HCT116 (cell line): ENCODE measurements around the gene HNRNPA2B1. TPM values are rescaled to one million over a fixed set of nuclear protein-coding genes. Genes with fewer than 3 reads are reported as not detected.

Experiments
- ATAC-seq: fragments of 200-7000 bp; cut with Tn5 transposase; 2 replicates; pipeline ENCODE4 v1.9.1; 2020; ENCODE audit warnings: mild to moderate bottlenecking, moderate library complexity
- BruUV-seq: library from RNA; stranded (reverse); fragments of 400-500 nt; replicated peaks from 2 replicates; lab custom pipeline; 2021; lab: Mats Ljungman, UMichigan
- CTCF ChIA-PET: fragments of 300-600 bp; sonication (Branson Sonifier 250); formaldehyde crosslinking; loops from one replicate; lab custom pipeline; 2021; ENCODE audit warnings: antibody characterized with exemption; lab: Charles Lee
- POLR2A ChIA-PET: fragments of 300-600, 350-600 bp; sonication (Branson Sonifier 250); formaldehyde crosslinking; loops from one replicate; lab custom pipeline; 2021; ENCODE audit warnings: antibody characterized with exemption; lab: Charles Lee
- RAD21 ChIA-PET, 2 experiments: fragments of 300-600 bp; sonication (Branson Sonifier 250); formaldehyde crosslinking; loops; one replicate each; lab custom pipeline; 2023; ENCODE audit warnings: low total read pairs in 2 of 2; ENCODE audit not compliant: uncharacterized antibody in 2 of 2, unreplicated experiment in 2 of 2, low non-redundant PET in 1 of 2; lab: Charles Lee
- DNase-seq: peaks from one replicate; pipeline ENCODE4 v3.0.0-alpha.2; 2010; ENCODE audit warnings: low read depth, low spot score
- H2AFZ ChIP-seq: fragments of 200-600 bp; shearing (Covaris generic), sonication (generic); 2 replicates; pipeline ENCODE4 v1.6.1; 2017; ENCODE audit warnings: low read depth, mixed run types, mixed read lengths, antibody characterized with exemption, low read length; ENCODE audit not compliant: poor library complexity, severe bottlenecking
- H3K27ac ChIP-seq: 2 replicates; pipeline ENCODE4 v1.5.1; 2012; ENCODE audit warnings: low read depth, low read length
- H3K27me3 ChIP-seq: fragments of 200-600 bp; sonication (generic); 2 replicates; pipeline ENCODE4 v1.6.1; 2016; ENCODE audit warnings: mixed run types, low read length, mixed read lengths; ENCODE audit not compliant: insufficient read depth
- H3K36me3 ChIP-seq, 2 experiments: fragments of 200-500 bp in 1 of 2; fragments of 200-600 bp in 1 of 2; sonication (Bioruptor generic) in 1 of 2; sonication (generic) in 1 of 2; 2 replicates each; pipeline versions ENCODE4 v1.5.1 to v1.6.1; 2014 to 2016; ENCODE audit warnings: low read length in 2 of 2, inconsistent platforms in 1 of 2, mixed read lengths in 1 of 2, mixed run types in 1 of 2; ENCODE audit not compliant: insufficient read depth in 2 of 2, control insufficient read depth in 1 of 2
- H3K4me1 ChIP-seq, 2 experiments: fragments of 200-600 bp in 1 of 2; sonication (generic) in 1 of 2; 2 replicates each; pipeline versions ENCODE4 v1.5.1 to v1.6.1; 2012 to 2017; ENCODE audit warnings: low read length in 2 of 2, inconsistent platforms in 1 of 2, mild to moderate bottlenecking in 1 of 2, mixed read lengths in 1 of 2, mixed run types in 1 of 2, moderate library complexity in 1 of 2; ENCODE audit not compliant: insufficient read depth in 2 of 2, control insufficient read depth in 1 of 2
- H3K4me2 ChIP-seq: fragments of 200-600 bp; sonication (generic); 2 replicates; pipeline ENCODE4 v1.6.1; 2017; ENCODE audit warnings: mixed run types, low read length, mixed read lengths
- H3K4me3 ChIP-seq, 2 experiments: fragments of 200-600 bp in 1 of 2; sonication (generic) in 1 of 2; replicated peaks in 1 of 2; 2 replicates each; pipeline ENCODE4 v1.5.1; 2011 to 2016; ENCODE audit warnings: low read length in 2 of 2, control low read depth in 1 of 2, low read depth in 1 of 2, mild to moderate bottlenecking in 1 of 2, mixed read lengths in 1 of 2, mixed run types in 1 of 2
- H3K79me2 ChIP-seq: fragments of 200-600 bp; sonication (generic); 2 replicates; pipeline ENCODE4 v1.6.1; 2017; ENCODE audit warnings: mild to moderate bottlenecking, mixed run types, low read length, moderate library complexity, mixed read lengths; ENCODE audit not compliant: insufficient read depth
- H3K9ac ChIP-seq: fragments of 200-600 bp; sonication (generic); 2 replicates; pipeline ENCODE4 v1.6.1; 2016; ENCODE audit warnings: low read length, mixed read lengths
- H3K9me2 ChIP-seq: fragments of 200-600 bp; sonication (generic), shearing (Covaris generic); 2 replicates; pipeline ENCODE4 v1.6.1; 2017; ENCODE audit warnings: mixed run types, mild to moderate bottlenecking, moderate library complexity; ENCODE audit not compliant: insufficient read depth
- H3K9me3 ChIP-seq, 2 experiments: fragments of 200-500 bp in 1 of 2; fragments of 200-600 bp in 1 of 2; sonication (Bioruptor generic) in 1 of 2; sonication (generic) in 1 of 2; 2 replicates each; pipeline ENCODE4 v1.6.1; 2014 to 2017; ENCODE audit warnings: low read length in 2 of 2, mixed read lengths in 2 of 2, inconsistent platforms in 1 of 2, low read depth in 1 of 2, mild to moderate bottlenecking in 1 of 2, mixed run types in 1 of 2, moderate library complexity in 1 of 2; ENCODE audit not compliant: control insufficient read depth in 1 of 2, insufficient read depth in 1 of 2
- H4K20me1 ChIP-seq: fragments of 200-600 bp; sonication (generic), shearing (Covaris generic); 2 replicates; pipeline ENCODE4 v1.6.1; 2017; ENCODE audit warnings: mixed run types, mild to moderate bottlenecking, moderate library complexity; ENCODE audit not compliant: insufficient read depth
- CBX3 ChIP-seq: IDR thresholded peaks from 2 replicates; pipeline ENCODE4 v1.6.1; 2012; ENCODE audit warnings: low read depth
- CEBPB ChIP-seq: IDR thresholded peaks from 2 replicates; pipeline ENCODE4 v1.6.1; 2012; ENCODE audit warnings: low read depth
- CTCF ChIP-seq, 3 experiments: fragments of 200-600 bp in 1 of 3; sonication (generic) in 1 of 3; IDR thresholded peaks in 2 of 3; conservative IDR thresholded peaks in 1 of 3; 2 replicates each; pipeline ENCODE4 v1.5.1; 2012 to 2017; ENCODE audit warnings: low read depth in 2 of 3, low read length in 2 of 3, antibody characterized with exemption in 1 of 3, borderline replicate concordance in 1 of 3, control low read depth in 1 of 3, mild to moderate bottlenecking in 1 of 3, mixed read lengths in 1 of 3, mixed run types in 1 of 3, moderate library complexity in 1 of 3; ENCODE audit not compliant: insufficient read depth in 1 of 3
- EGR1 ChIP-seq: IDR thresholded peaks from 2 replicates; pipeline ENCODE4 v1.6.1; 2012; ENCODE audit warnings: low read depth
- ELF1 ChIP-seq: IDR thresholded peaks from 2 replicates; pipeline ENCODE4 v1.6.1; 2012; ENCODE audit warnings: low read depth, borderline replicate concordance
- FOSL1 ChIP-seq: IDR thresholded peaks from 2 replicates; pipeline ENCODE4 v1.6.1; 2012; ENCODE audit warnings: low read depth
- JUND ChIP-seq: IDR thresholded peaks from 2 replicates; pipeline ENCODE4 v1.6.1; 2012
- MAX ChIP-seq: IDR thresholded peaks from 2 replicates; pipeline ENCODE4 v1.6.1; 2012
- POLR2A ChIP-seq: IDR thresholded peaks from 2 replicates; pipeline ENCODE4 v1.7.0; 2011; ENCODE audit warnings: borderline replicate concordance; ENCODE audit not compliant: insufficient read depth, insufficient read length; ENCODE audit errors: extremely low read depth
- POLR2AphosphoS5 ChIP-seq: IDR thresholded peaks from 2 replicates; pipeline ENCODE4 v1.6.1; 2011; ENCODE audit warnings: mild to moderate bottlenecking, low read depth, low read length, moderate library complexity
- RAD21 ChIP-seq: IDR thresholded peaks from 2 replicates; pipeline ENCODE4 v1.6.1; 2012; ENCODE audit warnings: low read depth, mild to moderate bottlenecking
- SIN3A ChIP-seq: IDR thresholded peaks from 2 replicates; pipeline ENCODE4 v1.6.1; 2012; ENCODE audit warnings: low read depth
- SP1 ChIP-seq: IDR thresholded peaks from 2 replicates; pipeline ENCODE4 v1.6.1; 2012; ENCODE audit warnings: low read depth
- YY1 ChIP-seq: IDR thresholded peaks from 2 replicates; pipeline ENCODE4 v1.6.1; 2011; ENCODE audit warnings: low read length, low read depth, moderate library complexity, mild to moderate bottlenecking; ENCODE audit not compliant: insufficient replicate concordance; ENCODE audit errors: extremely low read depth
- ZFX ChIP-seq: fragments of 450-650 bp; IDR thresholded peaks from 2 replicates; pipeline ENCODE4 v1.6.1; 2017
- ZNF274 ChIP-seq: fragments of 200-500 bp; sonication (Bioruptor generic); IDR thresholded peaks from 2 replicates; pipeline ENCODE4 v1.6.1; 2014; ENCODE audit warnings: mild to moderate bottlenecking, low read depth, low read length, inconsistent platforms
- intact Hi-C: fragments of 100-400 bp; cut with micrococcal nuclease; formaldehyde crosslinking; loops from 2 replicates; pipeline ENCODE4 v1.10.0; 2022
- total RNA-seq: library from RNA; stranded (reverse); gene quantifications from one replicate; pipeline ENCODE4 v1.2.1, GENCODE V29; 2021; ENCODE audit not compliant: unreplicated experiment
- TF ChIP-seq, protein P1 (sequence below): IDR thresholded peaks from 2 replicates; pipeline ENCODE4 v1.6.1; 2012

The HNRNPA2B1 gene
- total RNA-seq, 1 experiment from 2014 or later: 870 TPM

DNA sequence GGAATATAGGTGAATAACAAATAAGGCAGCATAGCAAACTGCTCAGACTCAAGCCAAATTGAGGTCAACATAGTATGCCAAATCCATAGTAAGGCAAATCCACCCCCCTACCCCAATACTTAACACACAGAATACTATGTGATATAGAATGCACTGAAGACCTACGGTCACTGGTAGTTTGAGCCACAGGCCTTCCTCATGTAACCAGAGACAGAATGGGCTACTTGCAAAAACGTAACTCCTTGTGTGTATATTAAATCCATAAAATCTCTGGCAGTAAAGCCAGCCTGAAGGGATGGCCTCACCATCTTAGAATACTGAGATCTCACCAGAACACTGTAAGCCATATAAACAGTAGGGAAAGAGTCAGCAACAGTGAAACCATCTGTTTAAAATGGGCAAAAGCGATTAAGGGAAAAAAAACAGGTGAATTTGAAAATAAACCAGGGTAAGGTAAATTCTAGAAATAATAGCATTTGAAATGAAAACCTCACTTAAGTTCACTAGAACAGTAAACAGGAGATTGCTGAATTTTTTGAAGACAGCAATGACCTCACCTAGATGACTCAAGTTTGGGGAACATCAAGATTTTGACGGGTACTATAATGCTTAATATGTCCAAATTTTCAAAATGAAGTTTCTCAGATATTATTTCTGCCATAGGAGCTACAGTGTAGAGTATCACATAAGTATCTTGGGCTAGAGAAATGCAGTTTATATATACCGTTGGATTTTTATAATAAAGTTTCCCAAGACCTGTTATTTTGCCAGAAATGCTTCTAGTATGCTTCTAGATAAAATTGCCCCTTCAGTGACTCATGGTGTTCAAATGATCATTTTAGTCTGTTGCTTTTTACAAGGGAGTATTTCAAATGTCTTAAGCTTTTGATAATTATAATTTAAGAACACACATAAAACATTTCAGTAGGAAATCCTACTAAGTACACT, 13.9 kb downstream of the HNRNPA2B1 start:
- Histone ChIP-seq H3K36me3 (peaks cover 25 to 29% of the 10 kb centered on the region in 2 experiments), H3K79me2 (peaks cover 26% of the 10 kb centered on the region), H3K27ac (no peak overlapping the region; the same call in 1 of the 2 replicates), H3K9me3 (no peaks in the 10 kb centered on the region), H3K4me1 (no peaks in the 10 kb centered on the region), H3K27me3 (no peaks in the 10 kb centered on the region), H3K9ac (no peak overlapping the region), H4K20me1 (peaks cover 57% of the 10 kb centered on the region; the same call in 1 of the 2 replicates), H2AFZ (no peak overlapping the region), H3K4me3 (no peak overlapping the region), H3K9me2 (no peaks in the 10 kb centered on the region), H3K4me2 (no peak overlapping the region)
- peak; percentile 7; the same call in 1 of the 2 replicates for ATAC-seq
- no TSS peak for BruUV-seq
- RAD21 ChIA-PET: no interaction called here
- POLR2A ChIA-PET: interaction anchor here (1.7 to 2.1 kb wide), 2 partner anchors 10 to 12 kb away, joined by 5 to 11 read pairs; no protein-coding TSS in a partner anchor
- intact Hi-C loops: no loop called here
- CTCF ChIA-PET: interaction anchor here (1.2 kb wide), 1 partner anchor 96 kb away, joined by 3 read pairs; no protein-coding TSS in a partner anchor
- TF ChIP-seq POLR2AphosphoS5: peak; percentile 28; the same call in 1 of the 2 replicates
- peak; percentile 29; the same call in 1 of the 2 replicates for TF ChIP-seq SIN3A
- no peak for TF ChIP-seq YY1
- TF ChIP-seq FOSL1: 0 out of 2 replicates have a peak, but pooled peaks have one; percentile 6
- peak; percentile 5; the same call in 1 of the 2 replicates for TF ChIP-seq JUND
- no peak for DNase-seq

DNA sequence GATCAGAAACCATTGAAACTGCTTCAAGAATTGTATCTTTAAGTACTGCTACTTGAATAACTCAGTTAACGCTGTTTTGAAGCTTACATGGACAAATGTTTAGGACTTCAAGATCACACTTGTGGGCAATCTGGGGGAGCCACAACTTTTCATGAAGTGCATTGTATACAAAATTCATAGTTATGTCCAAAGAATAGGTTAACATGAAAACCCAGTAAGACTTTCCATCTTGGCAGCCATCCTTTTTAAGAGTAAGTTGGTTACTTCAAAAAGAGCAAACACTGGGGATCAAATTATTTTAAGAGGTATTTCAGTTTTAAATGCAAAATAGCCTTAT, 14.7 kb downstream of the HNRNPA2B1 start:
- ChIA-PET POLR2A (no interaction called here), RAD21 (no interaction called here), CTCF (no interaction called here)
- Histone ChIP-seq H3K4me1 (no peaks in the 10 kb centered on the region), H3K79me2 (peaks cover 18% of the 10 kb centered on the region), H3K9me3 (no peaks in the 10 kb centered on the region), H3K4me2 (no peak overlapping the region), H3K36me3 (peaks cover 17 to 21% of the 10 kb centered on the region in 2 experiments), H2AFZ (no peak overlapping the region), H3K27me3 (no peaks in the 10 kb centered on the region), H3K9me2 (no peaks in the 10 kb centered on the region), H4K20me1 (peaks cover 49% of the 10 kb centered on the region; the same call in 1 of the 2 replicates), H3K9ac (no peak overlapping the region), H3K4me3 (no peak overlapping the region), H3K27ac (no peak overlapping the region)
- DNase-seq: no peak
- ATAC-seq: no peak
- BruUV-seq: no TSS peak
- intact Hi-C loops: no loop called here
- TF ChIP-seq YY1 (no peak), ZFX (no peak), SP1 (no peak), EGR1 (no peak), MAX (no peak), CTCF (IDR thresholded peaks at IDR 0.05 in 2 of 3, conservative IDR thresholded peaks at IDR 0.05 in 1 of 3; ENCODE audit: borderline replicate concordance in 1 of 3, insufficient read depth in 1 of 3, low read depth in 2 of 3, low read length in 2 of 3) (no peak), ELF1 (no peak), POLR2AphosphoS5 (no peak), JUND (no peak), RAD21 (no peak), CBX3 (no peak), FOSL1 (no peak), POLR2A (no peak), ZNF274 (no peak), CEBPB (no peak)
- TF ChIP-seq, protein P1, sequence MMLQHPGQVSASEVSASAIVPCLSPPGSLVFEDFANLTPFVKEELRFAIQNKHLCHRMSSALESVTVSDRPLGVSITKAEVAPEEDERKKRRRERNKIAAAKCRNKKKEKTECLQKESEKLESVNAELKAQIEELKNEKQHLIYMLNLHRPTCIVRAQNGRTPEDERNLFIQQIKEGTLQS: no peak
